Urothelium cell line (cell line): ENCODE measurements around the gene ITGB2.
"Not testable (repeated sequence)": the region's sequence is repeated elsewhere in the genome, so short reads cannot be mapped to it uniquely, and the experiment has no call there.

Experiments used
- DNase-seq: peaks from one replicate; pipeline ENCODE4 v3.0.0; 2011; ENCODE audit warnings: low spot score, mixed read lengths
- FAIRE-seq: peaks from 2 replicates; lab custom pipeline; 2011; peaks lifted over from hg19 to GRCh38; lab: Jason Lieb, UNC

ITGB2 gene

GRCh38 chr21:44887126-44887806 lies 33.4 kb downstream of the ITGB2 start:
- FAIRE-seq (peak; percentile 32), DNase-seq (no peak)

GRCh38 chr21:44886113-44887075 lies 34.3 kb downstream of the ITGB2 start:
- FAIRE-seq (no peak), DNase-seq (no peak)

GRCh38 chr21:44885615-44886014 lies 35.1 kb downstream of the ITGB2 start:
- FAIRE-seq (no peak), DNase-seq (no peak)

GRCh38 chr21:44884097-44884496 lies 36.6 kb downstream of the ITGB2 start:
- no peak for FAIRE-seq
- DNase-seq = no peak

GRCh38 chr21:44883250-44883649 lies 37.4 kb downstream of the ITGB2 start:
- DNase-seq (no peak), FAIRE-seq (no peak)

GRCh38 chr21:44881198-44881872 lies 39.4 kb downstream of the ITGB2 start:
- DNase-seq = peak; percentile 41

GRCh38 chr21:44880405-44881197 lies 40.1 kb downstream of the ITGB2 start:
- FAIRE-seq (no peak), DNase-seq (no peak)

More at GRCh38 chr21:44881198-44881872, 39.4 kb downstream of the ITGB2 start:
- no peak for FAIRE-seq

GRCh38 chr21:44879238-44879637 lies 41.5 kb downstream of the ITGB2 start:
- DNase-seq, FAIRE-seq: not testable (repeated sequence)

GRCh38 chr21:44878053-44878982 lies 42.4 kb downstream of the ITGB2 start:
- DNase-seq = no peak
- FAIRE-seq = no peak

GRCh38 chr21:44876849-44877575 lies 43.7 kb downstream of the ITGB2 start:
- FAIRE-seq (no peak), DNase-seq (no peak)

GRCh38 chr21:44875316-44875700 lies 45.4 kb downstream of the ITGB2 start:
- FAIRE-seq = no peak
- DNase-seq = peak; percentile 25

- DNase-seq (peak; percentile 17), FAIRE-seq (no peak)
Measured at GRCh38 chr21:44874497-44875315, 46.0 kb downstream of the ITGB2 start.

- no peak for DNase-seq
- FAIRE-seq = no peak
Measured at GRCh38 chr21:44874240-44874496, 46.5 kb downstream of the ITGB2 start.

- FAIRE-seq = no peak
- DNase-seq = peak; percentile 99
Measured at GRCh38 chr21:44873356-44874239, 47.1 kb downstream of the ITGB2 start, which contains the start of gene PTTG1IP. PTTG1IP (minus strand) TSS chr21:44873690; CDS start chr21:44873616, 74 bp downstream.

- DNase-seq = no peak
Measured at GRCh38 chr21:44872649-44873355, 47.9 kb downstream of the ITGB2 start.

GRCh38 chr21:44872323-44872648 lies 48.4 kb downstream of the ITGB2 start:
- no peak for FAIRE-seq
- DNase-seq = no peak

More at GRCh38 chr21:44872649-44873355, 47.9 kb downstream of the ITGB2 start:
- FAIRE-seq = no peak
